T-helper 22 cell (primary cell): Measurements from ENCODE around the gene NAV2.

ENCODE experiments used
- DNase-seq: peaks from one replicate; pipeline ENCODE4 v3.0.0-alpha.2; 2020; ENCODE audit warnings: low read depth

The NAV2 gene

GRCh38 chr11:19746086-19746485 lies 33.4 kb downstream of the NAV2 start:
- DNase-seq, result no peak

- DNase-seq, result no peak
Measured at GRCh38 chr11:19747634-19748033, 35.0 kb downstream of the NAV2 start.

- DNase-seq, result no peak
Measured at GRCh38 chr11:19751055-19751454, 38.4 kb downstream of the NAV2 start.

- no peak for DNase-seq
Measured at GRCh38 chr11:19753451-19754106, 40.9 kb downstream of the NAV2 start.

- no peak for DNase-seq
Measured at GRCh38 chr11:19756675-19757475, 44.2 kb downstream of the NAV2 start.

GRCh38 chr11:19759389-19759788 lies 46.8 kb downstream of the NAV2 start:
- no peak for DNase-seq

- no peak for DNase-seq
Measured at GRCh38 chr11:19762266-19762665, 49.6 kb downstream of the NAV2 start.

- no peak for DNase-seq
Measured at GRCh38 chr11:19763330-19763729, 50.7 kb downstream of the NAV2 start.

- no peak for DNase-seq
Measured at GRCh38 chr11:19766206-19766605, 53.6 kb downstream of the NAV2 start.

GRCh38 chr11:19766810-19767209 lies 54.2 kb downstream of the NAV2 start:
- DNase-seq, result no peak

GRCh38 chr11:19767627-19768151 lies 55.1 kb downstream of the NAV2 start:
- no peak for DNase-seq

GRCh38 chr11:19768197-19768596 lies 55.6 kb downstream of the NAV2 start:
- DNase-seq, result no peak

- DNase-seq, result no peak
Measured at GRCh38 chr11:19768815-19769214, 56.2 kb downstream of the NAV2 start.

GRCh38 chr11:19769820-19770219 lies 57.2 kb downstream of the NAV2 start:
- no peak for DNase-seq

- no peak for DNase-seq
Measured at GRCh38 chr11:19770277-19770676, 57.6 kb downstream of the NAV2 start.

GRCh38 chr11:19771463-19771862 lies 58.8 kb downstream of the NAV2 start:
- no peak for DNase-seq

GRCh38 chr11:19772480-19772879 lies 59.8 kb downstream of the NAV2 start:
- DNase-seq, result no peak

GRCh38 chr11:19774329-19774728 lies 61.7 kb downstream of the NAV2 start:
- no peak for DNase-seq

- DNase-seq, result no peak
Measured at GRCh38 chr11:19774817-19775580, 62.4 kb downstream of the NAV2 start.

GRCh38 chr11:19775622-19776021 lies 63.0 kb downstream of the NAV2 start:
- no peak for DNase-seq

GRCh38 chr11:19777039-19777376 lies 64.4 kb downstream of the NAV2 start:
- DNase-seq, result no peak

GRCh38 chr11:19777377-19778102 lies 64.9 kb downstream of the NAV2 start:
- no peak for DNase-seq
